OCI-LY3 (cell line): Measurements from ENCODE around the gene ZBTB48.

Source experiments
- CTCF ChIP-seq: fragments of 200-600, 300-600 bp; sonication (generic); IDR thresholded peaks from 2 replicates; pipeline ENCODE4 v1.5.1; 2014; ENCODE audit warnings: antibody characterized with exemption, low read length, low read depth
- EZH2phosphoT487 ChIP-seq: fragments of 200-600 bp; shearing (Covaris generic); IDR thresholded peaks from 2 replicates; pipeline ENCODE4 v1.6.1; 2018; ENCODE audit warnings: antibody characterized with exemption, mixed run types, low read depth

- no peak for TF ChIP-seq CTCF
- TF ChIP-seq EZH2phosphoT487, result no peak
Observed at GRCh38 chr1:6597777-6598131, 18.0 kb downstream of the ZBTB48 start.
